C1 segment of cervical spinal cord (tissue), 14 donors: ENCODE data around the gene CRISPLD2.
"Not testable (repeated sequence)": the region's sequence is repeated elsewhere in the genome, so short reads cannot be mapped to it uniquely, and the experiment has no call there.

ENCODE experiments used
- DNase-seq, 14 donors: peaks; one replicate each; lab custom pipeline; 2025; lab: John Stamatoyannopoulos, UW

The CRISPLD2 gene

DNA sequence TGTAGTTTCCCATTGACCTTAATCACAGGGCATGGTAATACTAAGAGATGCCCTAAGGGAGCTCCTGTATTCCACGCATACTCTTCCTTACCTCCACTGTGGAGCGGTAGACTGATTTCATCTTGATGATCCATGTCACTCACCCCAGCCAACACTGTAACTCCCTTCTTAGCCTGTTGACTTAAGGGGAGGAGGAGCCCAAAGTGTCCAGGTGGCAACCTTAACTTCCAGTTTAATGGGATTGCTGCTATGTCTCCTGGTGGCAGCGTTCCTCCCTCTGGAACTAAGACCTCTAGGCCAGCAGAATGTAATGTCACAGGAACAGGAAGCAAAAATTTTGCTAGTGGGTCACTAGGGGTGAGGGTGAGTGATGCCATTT is 36.4 kb downstream of the CRISPLD2 start:
- DNase-seq, result not testable (repeated sequence)

DNA sequence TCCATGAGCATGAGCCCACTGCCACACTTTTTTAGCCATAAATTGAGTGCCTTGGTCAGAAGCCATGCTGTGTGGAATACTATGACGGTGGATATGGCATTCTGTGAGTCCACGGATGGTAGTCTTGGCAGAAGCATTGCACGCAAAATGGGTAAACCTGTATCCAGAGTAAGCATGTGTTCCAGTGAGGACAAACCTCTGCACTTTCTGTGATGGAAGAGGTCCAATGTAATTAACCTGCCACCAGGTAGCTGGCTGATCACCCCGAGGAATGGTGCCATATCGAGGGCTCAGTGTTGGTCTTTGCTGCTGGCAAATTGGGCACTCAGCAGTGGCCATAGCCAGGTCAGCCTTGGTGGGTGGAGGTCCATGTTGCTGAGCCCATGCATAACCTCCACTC is 37.0 kb downstream of the CRISPLD2 start:
- DNase-seq, result not testable (repeated sequence)

DNA sequence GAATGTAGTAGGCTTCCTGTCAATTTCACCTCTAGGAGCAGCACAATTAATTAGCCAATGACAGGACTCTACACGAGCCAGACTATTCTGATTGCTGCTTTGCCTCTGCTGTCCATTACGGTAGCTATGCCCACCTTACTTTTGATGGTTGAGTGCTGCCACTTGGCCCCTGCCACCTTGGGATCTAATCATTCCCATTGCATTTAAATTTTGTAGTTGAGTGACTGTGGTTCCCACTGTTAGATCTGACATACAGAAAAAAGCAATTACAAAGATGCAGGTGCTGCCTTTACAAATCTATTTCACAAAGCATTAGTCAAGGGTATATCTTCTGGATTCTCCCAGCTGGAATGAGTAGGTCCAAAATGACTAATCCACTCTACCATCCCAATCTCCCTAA is 39.9 kb downstream of the CRISPLD2 start:
- no peak for DNase-seq

DNA sequence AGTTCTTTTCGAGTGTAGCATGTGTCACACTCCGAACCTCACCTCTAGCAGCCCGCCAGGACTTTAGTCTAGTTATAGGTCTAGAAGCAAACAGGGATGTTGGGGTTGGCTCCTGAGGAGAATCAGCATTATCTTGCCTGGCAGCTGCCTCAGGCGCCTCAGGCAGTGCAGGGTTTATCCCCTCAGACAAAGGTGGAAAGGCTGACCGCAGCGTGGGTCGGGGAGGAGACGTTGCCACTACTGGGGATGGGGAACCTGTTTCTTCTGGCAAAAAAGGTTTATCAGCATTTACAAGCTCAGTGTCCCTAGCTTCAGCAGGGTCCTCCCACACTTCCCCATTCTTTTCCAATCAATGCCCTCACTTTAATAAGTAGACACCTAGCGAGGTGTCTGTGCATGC is 40.6 kb downstream of the CRISPLD2 start:
- DNase-seq, result no peak

DNA sequence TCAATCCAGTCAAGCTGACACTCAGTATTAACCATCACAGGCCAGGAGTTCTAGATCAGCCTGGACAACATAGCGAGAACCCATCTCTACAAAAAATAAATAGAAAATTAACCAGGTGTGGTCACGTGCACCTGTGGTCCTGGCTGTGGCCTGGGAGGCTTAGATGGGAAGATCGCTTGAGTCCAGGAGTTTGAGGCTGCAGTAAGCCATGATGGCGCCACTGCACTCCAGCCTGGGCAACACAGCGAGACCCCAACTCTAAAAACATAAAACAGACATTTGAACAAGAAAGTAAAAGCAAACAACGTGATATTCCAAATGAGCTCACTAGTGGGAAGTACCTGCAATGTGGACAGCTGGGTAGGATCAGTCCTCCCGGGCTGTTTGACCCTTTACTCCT is 41.9 kb downstream of the CRISPLD2 start:
- no peak for DNase-seq

DNA sequence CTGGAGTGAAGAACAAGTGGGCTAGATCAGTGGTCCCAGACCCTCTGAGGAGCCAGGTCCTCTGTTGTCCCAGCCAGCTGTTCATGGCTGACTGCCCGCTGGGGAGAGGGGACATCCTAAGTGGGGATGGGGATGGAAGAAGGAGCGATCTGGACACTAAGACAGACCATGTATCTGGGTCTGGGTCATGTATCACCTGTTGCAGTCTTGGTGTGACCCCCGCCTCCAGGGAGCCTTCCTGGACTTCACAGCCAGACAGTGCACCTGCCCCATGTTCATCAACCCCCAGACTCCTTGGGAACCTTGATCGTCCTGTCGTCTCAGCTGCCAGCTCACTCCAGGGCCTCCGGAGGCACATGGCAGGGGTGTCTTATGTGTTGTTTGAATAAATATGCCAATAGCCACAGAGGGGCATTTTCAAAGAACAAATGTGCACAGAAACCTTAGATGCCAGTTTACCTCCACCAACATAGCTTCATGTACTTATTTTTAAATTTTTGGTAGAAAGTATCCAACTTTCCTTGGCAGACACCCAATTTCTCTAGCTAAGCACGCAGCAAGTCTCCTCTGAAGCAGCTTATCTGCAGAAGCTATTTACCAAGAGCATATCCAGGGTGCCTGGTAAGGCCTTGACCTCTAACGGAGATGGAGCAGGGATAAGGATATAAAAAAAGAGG is 43.2 kb downstream of the CRISPLD2 start:
- no peak for DNase-seq

DNA sequence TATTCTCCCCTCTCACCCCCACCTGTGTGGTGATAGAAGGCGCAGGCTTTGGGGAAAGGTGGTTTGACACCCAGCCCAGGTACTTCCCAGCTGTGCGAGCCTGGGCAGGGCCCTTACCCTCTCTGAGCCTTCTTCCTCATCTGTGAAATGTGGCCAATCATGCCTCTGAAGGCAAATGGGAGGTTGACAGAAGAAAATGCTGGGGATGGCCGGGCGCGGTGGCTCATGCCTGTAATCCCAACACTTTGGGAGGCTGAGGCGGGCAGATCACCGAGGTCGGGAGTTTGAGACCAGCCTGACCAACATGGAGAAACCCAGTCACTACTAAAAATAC is 43.7 kb downstream of the CRISPLD2 start:
- DNase-seq, result no peak

DNA sequence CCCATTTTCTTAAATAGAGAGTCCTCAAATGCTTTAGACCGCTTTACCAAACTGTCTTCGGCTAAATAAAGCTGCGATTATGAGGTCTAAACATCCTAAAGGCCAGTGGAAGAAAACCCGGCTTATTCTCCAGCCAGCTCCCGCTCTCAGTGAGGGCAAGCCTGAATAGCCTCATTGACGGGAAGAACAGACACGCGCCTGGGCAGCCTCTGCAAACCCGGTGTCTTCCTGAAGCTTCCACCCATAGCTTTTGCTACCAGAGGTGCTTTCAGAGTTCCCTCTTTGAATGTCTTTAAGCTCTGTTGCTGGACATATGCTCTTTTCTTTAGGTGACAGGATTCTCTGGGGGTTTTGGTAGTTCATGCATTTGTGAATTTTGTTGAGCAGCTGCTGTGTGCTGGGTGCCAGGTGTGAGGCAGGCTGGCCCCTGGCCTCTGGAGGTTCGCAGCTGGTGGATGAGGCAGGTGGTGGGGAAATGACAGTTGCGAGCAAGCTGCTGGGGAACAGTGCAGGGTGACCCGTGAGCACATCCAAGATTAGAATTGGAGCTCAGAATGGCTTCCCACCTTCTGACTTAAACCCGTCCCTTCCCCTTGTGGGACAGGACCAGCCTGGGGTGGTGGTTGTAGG is 44.7 kb downstream of the CRISPLD2 start:
- DNase-seq, result peak in 6 of 14 donors; percentile 6 to 61 (median 27)

DNA sequence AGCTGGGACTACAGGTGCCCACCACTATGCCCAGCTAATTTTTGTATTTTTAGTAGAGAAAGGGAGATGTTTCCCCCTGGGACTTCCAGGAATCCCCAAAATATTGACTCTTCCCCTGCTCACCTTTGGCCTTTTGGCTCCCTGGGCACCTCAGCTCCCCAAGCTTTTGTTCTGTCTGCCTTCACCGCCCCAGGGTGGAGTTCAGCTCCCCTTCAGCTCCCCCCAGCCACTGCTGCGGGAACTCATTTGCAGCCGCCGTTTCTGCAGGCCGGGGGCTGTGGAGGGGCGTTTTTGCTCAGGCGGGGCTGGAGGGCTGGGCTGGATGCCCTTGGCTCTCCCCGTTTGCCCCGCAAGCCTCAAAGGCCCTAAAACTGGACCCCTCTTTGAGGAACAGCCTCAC is 47.9 kb downstream of the CRISPLD2 start:
- no peak for DNase-seq

DNA sequence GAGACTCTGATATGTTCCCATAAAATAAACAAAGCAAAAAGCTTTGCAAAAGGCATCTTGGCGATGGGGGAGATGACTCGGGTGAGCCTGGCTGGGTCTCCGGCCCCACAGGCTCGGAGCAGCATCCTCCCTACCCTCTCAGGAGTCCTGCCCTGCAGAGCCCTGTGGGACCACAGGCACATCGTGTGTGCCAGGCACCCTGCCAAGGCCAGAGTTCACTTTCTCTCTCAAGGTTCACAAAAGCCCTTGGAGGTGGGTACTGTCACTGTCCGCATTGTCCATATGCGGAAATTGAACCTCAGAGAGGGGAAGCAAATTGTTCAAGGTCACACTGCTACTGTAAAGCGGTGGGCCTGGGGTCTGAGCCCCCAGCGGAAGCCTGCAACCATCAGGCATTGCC is 48.5 kb downstream of the CRISPLD2 start:
- no peak for DNase-seq

DNA sequence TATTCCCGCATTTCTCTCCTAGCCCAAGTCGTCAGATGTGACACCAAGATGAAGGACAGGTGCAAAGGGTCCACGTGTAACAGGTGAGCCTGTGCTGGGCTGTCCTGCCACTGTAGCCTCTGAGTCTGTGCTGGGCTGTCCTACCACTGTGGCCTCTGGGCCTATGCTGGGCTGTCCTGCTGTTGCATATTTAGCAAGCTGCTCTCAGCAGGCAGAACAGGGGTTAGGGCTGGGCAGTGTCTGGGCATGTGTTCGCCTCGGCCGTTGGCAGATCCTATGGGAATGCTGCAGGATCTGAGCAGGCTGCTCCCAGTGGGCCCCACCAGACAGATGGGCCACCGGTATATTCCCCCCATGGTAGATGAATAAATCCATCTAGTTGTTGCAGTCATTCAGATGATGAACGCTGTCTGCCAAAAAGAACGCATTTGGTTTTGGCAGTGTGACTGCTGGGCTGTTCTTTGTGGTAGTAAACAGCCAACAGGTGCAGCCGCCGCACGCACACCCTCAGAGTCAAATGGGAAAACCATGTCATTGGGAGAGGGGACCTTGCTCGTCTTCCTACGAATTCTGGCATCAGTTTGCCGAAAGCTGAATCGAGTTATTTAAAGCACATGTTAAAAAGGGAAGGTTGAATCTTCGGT is 49.2 kb downstream of the CRISPLD2 start:
- no peak for DNase-seq

DNA sequence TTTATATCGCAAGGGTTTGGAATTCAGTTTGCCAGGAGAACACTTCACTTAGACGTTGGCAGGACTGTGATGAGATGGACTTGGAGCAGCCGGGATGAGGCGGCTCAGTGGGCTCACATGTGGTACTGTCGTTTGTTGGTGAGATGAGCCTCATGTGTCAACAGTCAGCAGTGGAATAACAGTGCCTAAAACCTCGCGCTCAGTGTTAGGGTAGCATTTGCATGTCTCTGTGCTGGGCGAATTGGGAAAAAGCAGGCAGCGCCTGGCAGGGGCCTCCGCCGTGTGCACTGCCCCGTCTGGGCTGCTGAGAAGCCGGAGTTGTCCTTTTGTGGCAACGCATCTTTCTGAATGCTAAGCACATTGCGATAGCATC is 49.7 kb downstream of the CRISPLD2 start:
- DNase-seq, result no peak

DNA sequence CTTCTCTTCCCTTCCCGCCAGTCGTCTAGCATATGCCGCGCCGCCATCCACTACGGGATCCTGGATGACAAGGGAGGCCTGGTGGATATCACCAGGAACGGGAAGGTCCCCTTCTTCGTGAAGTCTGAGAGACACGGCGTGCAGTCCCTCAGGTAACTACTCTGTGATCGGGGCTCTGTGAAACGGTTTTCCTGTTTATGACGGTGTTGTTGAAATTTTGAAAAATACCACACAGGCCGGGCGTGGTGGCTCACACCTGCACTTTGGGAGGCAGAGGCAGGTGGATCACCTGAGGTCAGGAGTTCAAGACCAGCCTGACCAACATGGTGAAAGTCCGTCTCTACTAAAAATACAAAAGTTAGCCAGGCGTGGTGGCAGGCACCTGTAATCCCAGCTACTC is 53.2 kb downstream of the CRISPLD2 start:
- not testable (repeated sequence) for DNase-seq

DNA sequence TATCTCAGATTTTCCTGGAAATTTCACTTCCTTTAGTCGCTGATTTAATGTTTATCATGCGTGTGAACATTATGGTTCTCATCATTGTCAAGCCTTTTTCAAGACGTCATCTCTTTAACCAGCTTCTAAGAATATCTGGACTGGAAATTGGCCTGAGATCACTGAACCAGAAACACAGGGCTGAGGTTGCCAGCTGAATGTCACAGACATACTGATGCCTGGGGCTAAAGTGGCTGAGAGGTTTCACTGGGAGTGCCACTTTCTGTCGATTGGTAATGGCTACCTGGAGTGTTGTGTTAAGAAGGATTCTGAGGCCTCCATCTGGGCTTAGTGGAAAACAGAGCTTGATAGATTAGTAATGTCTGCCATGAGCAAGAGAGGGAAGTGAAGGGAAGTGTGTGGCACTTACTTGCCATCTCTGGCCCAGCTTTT is 54.2 kb downstream of the CRISPLD2 start:
- no peak for DNase-seq

DNA sequence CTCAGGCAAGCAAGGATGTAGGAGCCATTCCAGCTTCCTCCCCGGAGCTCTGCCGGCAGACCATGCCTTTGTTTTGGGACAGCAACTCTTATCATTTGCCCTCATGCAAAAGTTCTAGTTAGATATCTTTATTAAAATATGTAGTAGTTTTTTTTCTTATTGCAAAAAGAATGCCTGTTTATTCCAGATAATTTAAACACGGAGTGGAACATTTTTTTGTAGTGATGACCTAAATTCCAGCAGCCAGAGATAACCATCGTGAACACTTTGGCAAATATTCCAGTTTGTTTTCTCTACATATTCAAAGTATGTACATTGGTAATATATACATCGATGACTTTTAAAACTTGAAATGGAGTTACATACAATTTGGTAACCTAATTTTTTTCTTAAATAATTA is 54.8 kb downstream of the CRISPLD2 start:
- DNase-seq, result no peak

DNA sequence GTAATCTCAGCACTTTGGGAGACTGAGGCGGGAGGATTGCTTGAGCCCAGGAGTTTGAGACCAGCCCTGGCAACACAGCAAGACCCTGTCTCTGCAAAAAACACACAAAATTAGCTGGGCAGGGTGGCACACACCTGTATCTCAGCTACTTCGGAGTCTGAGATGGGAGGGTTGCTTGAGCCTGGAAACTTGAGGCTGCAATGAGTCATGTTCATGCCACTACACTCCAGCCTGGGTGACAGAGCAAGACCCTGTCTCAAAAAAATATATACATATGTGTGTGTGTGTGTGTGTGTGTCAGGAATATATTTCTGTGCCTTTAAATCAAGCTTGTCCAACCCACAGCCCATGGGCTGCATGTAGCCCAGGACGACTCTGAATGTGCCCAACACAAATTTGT is 55.2 kb downstream of the CRISPLD2 start:
- DNase-seq, result no peak

DNA sequence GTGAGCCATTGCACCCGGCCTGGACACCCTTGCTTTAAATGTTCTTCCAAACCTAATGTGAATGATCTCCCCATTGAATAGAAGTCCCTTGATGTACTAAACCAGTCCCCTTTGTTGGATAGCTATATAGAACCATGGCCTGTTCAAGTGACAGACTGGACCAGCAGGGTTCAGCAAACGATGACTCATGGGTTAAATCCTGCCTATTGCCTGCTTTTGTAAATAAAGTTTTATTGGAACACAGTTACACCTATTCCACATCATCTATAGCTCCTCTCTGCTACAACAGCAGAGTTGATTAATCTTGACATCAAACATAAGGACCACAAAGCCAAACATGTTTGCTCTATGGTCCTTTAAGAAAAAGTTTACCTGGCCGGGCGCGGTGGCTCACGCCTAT is 56.1 kb downstream of the CRISPLD2 start:
- no peak for DNase-seq

DNA sequence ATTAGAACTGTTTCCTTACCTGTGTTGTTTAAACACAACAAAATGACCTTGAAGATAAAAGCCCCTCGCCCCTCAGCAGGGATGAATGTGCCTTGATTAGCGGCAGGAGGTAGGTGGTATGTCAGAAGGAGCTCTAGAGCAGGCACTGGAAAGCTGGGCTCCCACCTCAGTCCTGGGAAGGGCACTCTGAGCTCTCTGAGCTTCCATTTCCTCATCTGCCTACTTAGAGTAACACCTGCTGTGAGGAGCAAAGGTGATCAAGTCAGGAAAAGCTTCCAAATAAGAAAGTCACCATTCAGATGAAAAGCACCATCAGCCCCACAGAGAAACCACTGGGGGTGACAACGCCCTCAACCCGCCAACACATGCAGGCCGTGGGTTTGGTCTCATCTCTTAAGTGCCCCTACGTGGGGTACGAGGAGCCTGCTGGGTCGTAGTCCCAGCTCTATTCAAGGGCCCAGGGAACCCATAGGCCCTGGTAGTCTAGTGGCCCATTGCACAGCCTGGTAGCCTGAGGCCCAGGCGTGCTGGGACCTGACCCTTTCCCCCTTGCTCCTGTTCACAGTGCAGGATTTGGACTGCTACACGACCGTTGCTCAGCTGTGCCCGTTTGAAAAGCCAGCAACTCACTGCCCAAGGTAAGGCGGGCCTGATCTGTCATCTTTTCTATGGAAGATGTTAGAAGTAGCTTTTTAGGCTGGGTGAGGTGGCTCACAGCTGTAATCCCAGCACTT is 57.3 kb downstream of the CRISPLD2 start:
- no peak for DNase-seq

DNA sequence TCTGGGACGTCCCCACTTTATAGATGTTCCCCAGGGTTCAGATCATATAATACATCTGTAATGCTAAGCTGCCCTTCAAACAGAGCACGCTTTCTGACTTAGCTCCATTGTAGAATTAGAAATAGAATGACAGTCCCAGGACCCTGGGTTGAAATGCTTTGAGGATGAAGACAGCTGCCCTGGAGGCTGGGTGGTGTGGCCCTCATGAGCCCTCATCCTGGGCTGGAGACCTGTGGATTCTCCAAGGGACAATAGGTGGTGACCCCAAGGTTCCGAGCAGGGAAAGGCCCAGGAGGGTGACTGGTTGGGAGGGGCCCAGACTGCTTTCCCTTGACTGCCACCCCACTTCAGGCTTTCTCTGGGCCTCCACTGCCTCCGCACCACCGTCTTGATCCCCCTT is 59.0 kb downstream of the CRISPLD2 start:
- no peak for DNase-seq

DNA sequence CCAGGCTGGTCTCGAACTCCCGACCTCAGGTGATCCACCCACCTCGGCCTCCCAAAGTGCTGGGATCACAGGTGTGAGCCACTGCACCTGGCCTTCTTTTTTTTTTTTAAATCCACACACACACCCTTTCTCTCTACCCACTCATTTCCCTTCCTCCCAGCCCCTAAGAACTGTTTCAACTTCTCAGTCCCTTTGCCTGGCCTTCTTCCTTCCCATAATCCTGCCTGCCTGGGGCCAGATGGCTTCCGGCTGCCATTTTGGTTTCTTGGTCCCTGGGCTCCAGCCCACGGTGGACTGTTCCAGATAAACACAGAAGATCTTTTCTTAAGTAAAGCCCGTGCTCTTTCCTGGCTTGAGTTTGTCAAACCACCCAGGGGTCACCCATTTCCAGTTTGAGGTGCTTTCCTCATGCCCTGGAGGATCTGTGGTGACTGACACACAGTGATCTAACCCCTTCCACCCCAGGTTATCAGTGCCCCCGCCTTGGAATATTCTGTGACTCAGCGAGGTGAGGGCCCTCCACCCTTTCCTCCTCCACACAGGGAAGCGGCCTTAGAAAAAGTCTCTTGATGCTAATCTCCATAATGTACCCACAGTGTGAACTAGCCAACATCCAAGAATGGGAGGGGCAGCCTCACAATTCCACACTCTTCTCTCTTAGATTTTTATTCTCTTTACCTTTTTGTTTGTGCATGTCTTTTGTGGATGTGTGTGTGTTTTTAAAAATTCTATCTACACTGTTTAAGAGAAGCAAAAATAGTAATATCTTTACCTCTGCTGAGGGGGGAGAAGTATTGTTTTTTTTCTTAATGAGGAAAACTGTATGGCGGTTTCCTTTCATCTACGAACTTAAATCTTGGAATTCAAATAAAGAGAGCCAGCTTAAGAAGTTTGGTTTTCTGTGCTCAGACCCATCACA is 60.0 kb downstream of the CRISPLD2 start:
- no peak for DNase-seq

DNA sequence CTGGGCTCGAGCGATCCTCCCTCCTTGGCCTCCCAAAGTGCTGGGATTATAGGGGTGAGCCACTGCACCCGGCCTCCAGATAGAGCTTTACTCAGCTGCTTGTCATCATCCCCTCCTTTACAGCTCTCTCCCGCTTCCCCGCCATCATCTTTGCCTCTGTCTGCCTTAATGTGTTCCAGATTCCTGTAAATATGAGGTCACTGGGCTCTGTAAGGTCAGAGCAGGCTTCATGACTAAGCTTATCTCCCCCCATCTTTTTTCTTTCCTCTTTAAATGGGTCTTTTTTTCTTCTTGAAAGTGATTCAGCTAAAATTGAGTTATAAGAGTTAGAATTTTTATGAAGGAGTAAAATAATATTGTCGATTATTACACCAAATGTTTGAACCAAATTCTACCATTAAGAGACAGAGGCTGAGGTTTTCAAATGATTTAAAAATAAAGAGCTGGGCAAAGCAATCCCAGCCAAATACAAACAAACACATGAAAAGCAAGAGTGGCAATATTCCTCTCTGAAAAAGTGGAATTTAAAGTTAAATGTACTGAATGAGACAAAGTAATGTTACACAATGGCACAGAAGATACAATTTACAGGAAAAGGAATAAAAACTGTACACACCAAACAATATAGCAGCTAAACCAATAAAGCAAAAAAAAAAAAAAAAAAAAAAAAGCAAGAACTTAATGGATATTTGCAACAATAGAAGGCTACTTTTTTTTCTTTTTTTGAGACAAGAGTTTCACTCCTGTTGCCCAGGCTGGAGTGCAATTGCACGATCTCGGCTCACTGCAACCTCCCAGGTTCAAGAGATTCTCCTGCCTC is 62.1 kb downstream of the CRISPLD2 start:
- DNase-seq, result no peak
